NCI-H128 (cell line): Measurements from ENCODE around the gene SPAG8.

Source experiments
- DNase-seq: peaks from one replicate; lab custom pipeline; 2025; ENCODE audit not compliant: unreplicated experiment; lab: John Stamatoyannopoulos, UW

Gene SPAG8

GRCh38 chr9:35811381-35812024, 559 bp downstream of the SPAG8 start:
- DNase-seq, result no peak

DNA sequence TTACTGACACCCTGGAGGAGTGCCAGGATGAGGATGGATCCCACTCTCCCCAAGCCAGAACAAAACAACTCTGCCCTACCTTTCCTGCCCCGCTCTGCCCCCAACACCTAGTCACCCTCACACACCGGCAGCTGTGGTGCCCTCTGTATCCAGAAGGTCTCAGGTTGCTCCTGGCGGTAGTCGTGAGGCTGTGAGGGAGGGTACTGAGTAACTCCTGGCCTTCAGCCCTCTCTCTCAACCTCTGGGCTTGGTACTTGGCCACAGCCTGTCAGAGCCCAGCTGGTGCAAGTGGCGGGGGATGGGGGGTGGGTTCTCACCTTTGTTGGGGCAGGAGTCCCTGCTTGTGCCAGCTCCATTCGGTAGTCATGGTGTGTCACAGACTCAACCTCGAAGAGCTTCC, 1.9 kb downstream of the SPAG8 start:
- no peak for DNase-seq

DNA sequence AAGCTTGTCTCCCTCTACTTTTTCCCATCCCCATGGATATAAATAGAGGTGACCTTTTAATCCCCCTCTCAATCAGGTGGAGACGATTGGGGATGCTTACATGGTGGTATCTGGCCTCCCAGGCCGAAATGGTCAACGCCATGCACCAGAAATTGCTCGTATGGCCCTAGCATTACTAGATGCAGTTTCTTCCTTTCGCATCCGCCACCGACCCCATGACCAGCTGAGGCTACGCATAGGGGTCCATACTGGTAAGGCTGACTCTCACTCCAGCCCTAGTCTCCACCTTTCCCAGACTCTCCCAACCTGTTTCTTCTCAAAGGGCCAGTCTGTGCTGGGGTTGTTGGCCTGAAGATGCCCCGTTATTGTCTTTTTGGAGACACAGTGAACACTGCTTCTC, 3.6 kb downstream of the SPAG8 start:
- DNase-seq, result no peak

GRCh38 chr9:35806101-35806500, 6.0 kb downstream of the SPAG8 start:
- DNase-seq, result no peak

- no peak for DNase-seq
Measured at GRCh38 chr9:35801328-35802128, 10.5 kb downstream of the SPAG8 start.

GRCh38 chr9:35800530-35800929, 11.5 kb downstream of the SPAG8 start:
- no peak for DNase-seq

DNA sequence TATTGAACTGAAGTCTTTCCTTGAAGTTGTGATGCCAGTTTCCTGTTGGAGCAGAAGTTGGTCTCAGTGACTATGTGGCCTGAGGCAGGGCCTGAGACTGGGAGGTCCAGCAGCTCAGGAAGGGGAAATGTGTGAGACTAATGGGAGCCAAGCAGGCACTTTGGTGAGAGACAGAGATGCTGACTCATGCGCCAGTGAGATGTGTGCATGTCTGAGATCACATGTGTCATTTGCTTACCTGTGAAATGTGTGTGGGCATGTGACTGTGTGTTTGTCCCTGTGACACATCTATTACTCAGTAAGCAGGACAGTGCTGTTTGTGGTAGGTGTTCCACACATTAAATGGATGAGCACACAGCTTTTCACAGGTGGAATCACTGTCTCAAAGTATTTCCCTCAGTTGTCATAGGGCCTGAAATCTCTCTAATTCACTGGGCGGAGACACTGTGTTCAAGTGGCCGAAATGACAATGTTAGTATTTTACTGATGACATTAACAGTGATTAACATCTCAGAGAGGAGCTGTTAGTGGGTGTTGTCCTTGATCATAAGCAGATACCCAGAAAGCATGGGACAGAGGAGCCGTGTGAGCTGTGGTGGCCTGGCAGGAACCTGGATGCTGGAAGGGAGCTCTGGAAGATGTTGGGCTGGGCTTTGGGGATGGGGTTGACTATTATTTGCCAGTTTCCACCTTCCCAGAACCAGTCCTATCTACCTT, 13.2 kb downstream of the SPAG8 start:
- DNase-seq, result no peak

- DNase-seq, result no peak
Measured at GRCh38 chr9:35797311-35798109, 14.6 kb downstream of the SPAG8 start.

DNA sequence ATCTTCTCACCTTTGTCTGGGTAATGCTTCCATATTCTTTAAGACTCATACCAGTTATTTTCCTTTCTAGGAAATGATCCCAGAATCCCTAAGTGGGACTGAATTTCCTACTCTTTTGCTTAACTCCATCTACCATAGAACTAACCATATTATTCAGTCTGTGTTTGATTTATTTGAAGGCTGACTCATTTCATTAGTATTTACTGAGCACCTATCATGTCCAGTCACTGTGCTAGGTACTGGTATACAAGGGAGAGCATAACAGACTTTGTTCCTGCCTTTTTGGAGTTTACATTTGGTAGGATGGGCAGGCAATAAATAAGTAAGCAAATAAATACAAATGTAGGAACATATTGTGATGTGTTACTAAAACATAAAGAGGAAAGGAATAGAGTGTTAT, 16.4 kb downstream of the SPAG8 start:
- DNase-seq, result no peak

GRCh38 chr9:35793461-35793860, 18.6 kb downstream of the SPAG8 start:
- DNase-seq, result no peak

DNA sequence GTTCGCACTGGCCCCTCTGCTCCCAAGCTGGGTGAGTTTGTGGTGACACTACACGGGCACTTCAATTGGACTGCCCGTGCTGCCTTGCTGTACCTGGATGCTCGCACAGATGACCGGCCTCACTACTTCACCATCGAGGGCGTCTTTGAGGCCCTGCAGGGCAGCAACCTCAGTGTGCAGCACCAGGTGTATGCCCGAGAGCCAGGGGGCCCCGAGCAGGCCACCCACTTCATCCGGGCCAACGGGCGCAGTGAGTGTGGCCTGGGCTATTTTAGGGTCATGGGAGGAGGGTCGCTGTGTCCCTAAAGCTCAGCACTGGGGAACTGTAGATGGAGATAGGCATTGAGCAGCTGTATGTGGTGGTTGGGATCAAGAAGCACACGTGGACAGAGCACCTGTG, 19.2 kb downstream of the SPAG8 start:
- no peak for DNase-seq

- DNase-seq, result no peak
Measured at GRCh38 chr9:35792024-35792813, 19.8 kb downstream of the SPAG8 start.

DNA sequence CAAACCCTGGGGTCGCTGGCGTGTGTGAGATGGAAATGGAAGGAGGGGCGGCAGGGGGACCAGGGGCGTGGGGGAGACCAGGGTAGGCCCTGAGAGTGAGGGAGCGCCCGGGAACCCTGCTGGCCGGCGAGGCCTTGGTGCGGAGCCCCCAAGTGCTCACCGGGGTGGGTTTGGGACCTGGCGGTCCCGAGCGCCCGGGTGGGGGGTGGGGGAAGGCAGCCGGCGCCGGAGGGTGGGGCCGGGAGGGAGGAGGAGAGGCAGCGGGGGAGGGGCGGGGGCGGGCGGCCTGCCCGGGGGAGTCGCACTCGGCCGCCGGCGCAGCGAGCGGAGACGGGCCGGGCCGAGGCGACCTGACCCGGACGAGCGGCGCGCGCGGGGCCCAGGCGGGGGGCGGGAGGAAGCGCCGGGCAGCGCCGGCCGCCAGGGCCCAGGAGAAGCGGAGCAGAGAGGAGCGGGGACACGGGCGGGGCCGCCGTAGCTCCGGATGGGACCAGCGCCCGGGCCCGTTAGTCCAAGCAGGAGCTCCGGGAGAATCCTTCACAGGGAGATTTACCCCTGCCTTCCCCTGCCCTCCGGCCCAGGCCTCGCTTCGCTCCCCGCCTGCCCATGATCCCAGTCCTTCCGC, 20.7 kb downstream of the SPAG8 start, which contains the start of gene NPR2:
Gene NPR2, plus strand, starts transcription at position 295 of the 625 bp plus-strand sequence. CDS start 818 bp downstream, outside the sequence.
- DNase-seq, result no peak

- DNase-seq, result peak; percentile 47
Measured at GRCh38 chr9:35790385-35791296, 21.4 kb downstream of the SPAG8 start.

DNA sequence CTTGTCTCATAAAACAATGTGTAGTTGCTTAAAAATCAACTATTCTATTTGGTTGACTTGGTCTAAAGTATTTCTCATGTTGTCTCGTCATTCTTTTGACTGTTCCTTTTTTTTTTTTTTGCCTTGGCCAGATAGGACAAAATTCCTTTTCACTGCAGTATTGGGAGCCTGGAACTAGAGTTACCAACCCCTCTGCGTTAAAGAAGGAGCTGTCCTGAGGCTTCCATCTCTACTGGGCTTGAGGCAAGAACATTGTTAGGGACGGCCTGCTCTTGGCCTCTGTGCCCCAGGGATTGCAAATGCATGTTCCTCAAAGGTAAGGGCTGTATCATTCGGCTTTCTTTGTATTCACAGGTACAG, 22.1 kb downstream of the SPAG8 start:
- no peak for DNase-seq

- no peak for DNase-seq
Measured at GRCh38 chr9:35789541-35789940, 22.5 kb downstream of the SPAG8 start.

- DNase-seq, result no peak
Measured at GRCh38 chr9:35783418-35783817, 28.6 kb downstream of the SPAG8 start.

GRCh38 chr9:35781066-35781465, 31.0 kb downstream of the SPAG8 start:
- no peak for DNase-seq

GRCh38 chr9:35778496-35778895, 33.6 kb downstream of the SPAG8 start:
- DNase-seq, result no peak
